GM23248 (cell line): ENCODE measurements around the gene CENPN. TPM values are rescaled to one million over a fixed set of nuclear protein-coding genes. Genes with fewer than 3 reads are reported as not detected.

ENCODE experiments used
- DNase-seq: peaks from one replicate; pipeline ENCODE4 v3.0.0-alpha.2; 2015
- H2AFZ ChIP-seq: fragments of 200-600 bp; sonication (generic); 2 replicates; pipeline ENCODE4 v1.6.1; 2016; ENCODE audit warnings: antibody characterized with exemption
- H3F3A ChIP-seq: fragments of 200-600 bp; sonication (generic); 2 replicates; pipeline ENCODE4 v1.6.1; 2016; ENCODE audit warnings: mild to moderate bottlenecking, antibody characterized with exemption, mixed run types; ENCODE audit not compliant: insufficient read depth
- H3K27ac ChIP-seq: fragments of 200-600 bp; sonication (generic); 2 replicates; pipeline ENCODE4 v1.5.1; 2016; ENCODE audit warnings: mild to moderate bottlenecking
- H3K27me3 ChIP-seq: fragments of 200-600 bp; sonication (generic); replicated peaks from 2 replicates; pipeline ENCODE4 v1.6.1; 2016; ENCODE audit warnings: mild to moderate bottlenecking; ENCODE audit not compliant: insufficient read depth
- H3K36me3 ChIP-seq: fragments of 200-600 bp; sonication (generic); 2 replicates; pipeline ENCODE4 v1.6.1; 2016; ENCODE audit warnings: low read depth, mild to moderate bottlenecking
- H3K4me1 ChIP-seq: fragments of 200-600 bp; sonication (generic); 2 replicates; pipeline ENCODE4 v1.6.1; 2016; ENCODE audit warnings: mild to moderate bottlenecking; ENCODE audit not compliant: insufficient read depth
- H3K4me2 ChIP-seq: fragments of 200-600 bp; sonication (generic); one replicate; pipeline ENCODE4 v1.6.1; 2016; ENCODE audit warnings: mild to moderate bottlenecking; ENCODE audit not compliant: unreplicated experiment
- H3K4me3 ChIP-seq: fragments of 200-600 bp; sonication (generic); 2 replicates; pipeline ENCODE4 v1.5.1; 2016; ENCODE audit warnings: mild to moderate bottlenecking
- H3K79me2 ChIP-seq: fragments of 200-600 bp; sonication (generic); 2 replicates; pipeline ENCODE4 v1.6.1; 2016; ENCODE audit warnings: mild to moderate bottlenecking; ENCODE audit not compliant: insufficient read depth
- H3K9ac ChIP-seq: fragments of 200-600 bp; sonication (generic); 2 replicates; pipeline ENCODE4 v1.6.1; 2016; ENCODE audit warnings: mild to moderate bottlenecking
- H3K9me2 ChIP-seq: fragments of 200-600 bp; sonication (generic); 2 replicates; pipeline ENCODE4 v1.6.1; 2016; ENCODE audit warnings: mixed run types, mild to moderate bottlenecking, moderate library complexity; ENCODE audit not compliant: insufficient read depth
- H3K9me3 ChIP-seq: fragments of 200-600 bp; sonication (generic); one replicate; pipeline ENCODE4 v1.6.1; 2017; ENCODE audit warnings: low read depth
- H4K20me1 ChIP-seq: fragments of 200-600 bp; sonication (generic); 2 replicates; pipeline ENCODE4 v1.6.0; 2016; ENCODE audit not compliant: insufficient read depth
- EZH2 ChIP-seq: fragments of 200-600 bp; sonication (generic); IDR thresholded peaks from 2 replicates; pipeline ENCODE4 v1.6.1; 2018; ENCODE audit warnings: antibody characterized with exemption, mild to moderate bottlenecking; ENCODE audit not compliant: insufficient read depth, poor library complexity, severe bottlenecking
- EZH2phosphoT487 ChIP-seq: fragments of 200-600 bp; sonication (generic); IDR thresholded peaks from 2 replicates; pipeline ENCODE4 v1.6.1; 2018; ENCODE audit warnings: antibody characterized with exemption, moderate library complexity, mild to moderate bottlenecking, low read depth; ENCODE audit not compliant: insufficient read depth
- WGBS, 2 experiments: methylation state at CpG; one replicate each; pipeline ENCODE4 v1.1.6; 2015 to 2017; ENCODE audit warnings: low lambda C conversion rate in 2 of 2, low coverage in 1 of 2; ENCODE audit errors: missing lambda C conversion rate in 2 of 2; 5-methylcytosine and 5-hydroxymethylcytosine counted together
- in situ Hi-C: fragments of 300-500 bp; cut with MboI; formaldehyde crosslinking; loops from 2 replicates; pipeline ENCODE4 v1.15.0; 2020
- polyA plus RNA-seq: library from polyadenylated mRNA; unstranded; fragments of >200 nt; fragmentation: Nextera tagmentation; extraction: Ambion mirVana; gene quantifications from 2 replicates; pipeline ENCODE4 v1.2.1, GENCODE V29; 2016
- total RNA-seq: library from RNA; depleted of rRNA; stranded (reverse); fragments of >200 nt; shearing (Covaris generic); gene quantifications from 2 replicates; pipeline ENCODE4 v1.2.3, GENCODE V29; 2014; rRNA removed

Gene CENPN, protein sequence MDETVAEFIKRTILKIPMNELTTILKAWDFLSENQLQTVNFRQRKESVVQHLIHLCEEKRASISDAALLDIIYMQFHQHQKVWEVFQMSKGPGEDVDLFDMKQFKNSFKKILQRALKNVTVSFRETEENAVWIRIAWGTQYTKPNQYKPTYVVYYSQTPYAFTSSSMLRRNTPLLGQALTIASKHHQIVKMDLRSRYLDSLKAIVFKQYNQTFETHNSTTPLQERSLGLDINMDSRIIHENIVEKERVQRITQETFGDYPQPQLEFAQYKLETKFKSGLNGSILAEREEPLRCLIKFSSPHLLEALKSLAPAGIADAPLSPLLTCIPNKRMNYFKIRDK
- total RNA-seq (28.3 and 29.2 TPM in 2 replicates), polyA plus RNA-seq (29.0 and 33.7 TPM in 2 replicates)

DNA sequence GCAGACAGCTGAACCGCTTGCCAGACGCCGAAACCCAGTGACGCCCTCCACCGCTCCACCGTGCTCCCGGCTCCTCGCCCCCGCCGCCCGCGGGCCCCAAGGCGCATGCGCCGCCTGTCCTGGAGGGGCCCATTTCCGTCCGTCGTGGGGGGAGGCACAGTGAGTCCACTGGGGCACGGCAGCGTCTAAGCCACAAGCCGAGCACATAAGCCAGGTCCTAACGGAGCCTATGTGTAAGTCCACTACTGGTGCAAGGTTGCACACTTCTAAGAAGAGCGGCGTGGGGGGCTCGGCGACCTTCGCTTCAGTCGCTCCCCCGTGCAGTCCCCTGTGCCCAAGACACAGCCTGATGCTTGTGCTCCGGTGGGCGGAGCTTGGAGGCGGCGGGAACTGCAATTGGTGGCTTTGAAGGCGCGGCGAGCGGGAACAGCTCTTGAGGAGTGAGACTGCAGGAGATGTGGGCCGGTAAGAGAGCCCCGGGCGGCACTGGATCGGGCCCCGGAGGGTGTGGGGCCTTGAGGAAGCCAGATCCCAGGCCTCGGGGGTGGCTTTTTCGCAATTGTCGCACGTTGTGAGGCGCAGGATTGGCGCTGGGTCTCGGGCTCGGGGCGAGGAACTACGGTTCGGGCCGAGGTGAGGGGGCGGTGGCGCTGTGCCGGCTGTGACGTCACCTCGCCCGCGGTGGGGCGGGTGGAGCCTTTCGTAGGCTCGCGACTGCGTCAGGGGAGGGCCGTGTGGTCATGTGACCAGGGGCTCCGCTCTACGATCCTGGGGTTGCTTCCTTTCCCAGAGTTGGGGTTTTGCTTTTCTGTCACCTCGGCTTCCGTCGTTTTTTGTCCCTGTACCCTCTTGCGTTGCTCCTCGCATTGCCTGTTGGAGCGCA is at the start of gene CENPN, which contains the start of gene CMC2:
Gene CENPN (plus strand): TSS at position 402 of the 883 bp plus-strand sequence. CDS start 4,726 bp downstream, outside the sequence.
Gene CMC2 (minus strand): TSS at position 73 of the 883 bp plus-strand sequence. CDS start 9,491 bp downstream, outside the sequence.
- in situ Hi-C loops, result no loop called here
- Histone ChIP-seq H3K36me3 (no peaks in the 10 kb centered on the region), H2AFZ (peak within 1 kb of the TSS; percentile 94), H3K9me3 (no peaks in the 10 kb centered on the region), H3K4me2 (peak within 1 kb of the TSS; percentile 89), H3K9me2 (no peaks in the 10 kb centered on the region), H3K27me3 (no peaks in the 10 kb centered on the region), H3K27ac (peak within 1 kb of the TSS; percentile 94), H3F3A (peaks cover 21% of the 10 kb centered on the region), H3K79me2 (peaks cover 87% of the 10 kb centered on the region), H3K4me1 (peaks cover 16% of the 10 kb centered on the region), H4K20me1 (no peaks in the 10 kb centered on the region), H3K4me3 (peak within 1 kb of the TSS; percentile 94), H3K9ac (peak within 1 kb of the TSS; percentile 94)
- TF ChIP-seq EZH2phosphoT487 (no peak), EZH2 (no peak)
- 1 to 2% methylated on average over 52 to 73 of the region's 75 CpGs for WGBS, 2 experiments
- peak; percentile 100 for DNase-seq

- H3K36me3 ChIP-seq, result no peaks in the 10 kb centered on the region
- DNase-seq, result no peak
- H2AFZ ChIP-seq, result no peak overlapping the region
- H3F3A ChIP-seq, result no peaks in the 10 kb centered on the region
- no peaks in the 10 kb centered on the region for H3K9me3 ChIP-seq
- TF ChIP-seq EZH2 (no peak), EZH2phosphoT487 (no peak)
- H3K4me3 ChIP-seq, result no peak overlapping the region
- no peaks in the 10 kb centered on the region for H3K4me1 ChIP-seq
- in situ Hi-C loops, result no loop called here
- no peaks in the 10 kb centered on the region for H3K27me3 ChIP-seq
- H4K20me1 ChIP-seq, result no peaks in the 10 kb centered on the region
- no peak overlapping the region for H3K4me2 ChIP-seq
- H3K9ac ChIP-seq, result no peak overlapping the region
- H3K9me2 ChIP-seq, result no peaks in the 10 kb centered on the region
- no peaks in the 10 kb centered on the region for H3K79me2 ChIP-seq
- H3K27ac ChIP-seq, result no peak overlapping the region
These were observed 48.7 kb upstream of the CENPN start for GRCh38 chr16:80958284-80958683.

- Histone ChIP-seq H3K27ac (no peak overlapping the region), H4K20me1 (no peaks in the 10 kb centered on the region), H3F3A (peaks cover 4% of the 10 kb centered on the region; the same call in 1 of the 2 replicates), H3K9me3 (no peaks in the 10 kb centered on the region), H3K27me3 (no peaks in the 10 kb centered on the region), H2AFZ (no peak overlapping the region), H3K79me2 (no peaks in the 10 kb centered on the region), H3K4me1 (no peaks in the 10 kb centered on the region), H3K9ac (no peak overlapping the region), H3K4me2 (no peak overlapping the region), H3K36me3 (no peaks in the 10 kb centered on the region), H3K9me2 (no peaks in the 10 kb centered on the region; the same call in 1 of the 2 replicates), H3K4me3 (no peak overlapping the region)
- no peak for TF ChIP-seq EZH2
- TF ChIP-seq EZH2phosphoT487, result no peak
- no peak for DNase-seq
- in situ Hi-C loops, result no loop called here
- 39 to 57% methylated on average over 2 of the region's 2 CpGs for WGBS, 2 experiments
These were observed 44.1 kb upstream of the CENPN start for GRCh38 chr16:80962879-80963278.

- in situ Hi-C loops, result no loop called here
- Histone ChIP-seq H3K4me2 (no peak overlapping the region), H4K20me1 (no peaks in the 10 kb centered on the region), H3K9me2 (no peaks in the 10 kb centered on the region; the same call in 1 of the 2 replicates), H3F3A (peaks cover 4% of the 10 kb centered on the region; the same call in 1 of the 2 replicates), H3K27ac (no peak overlapping the region), H3K9me3 (no peaks in the 10 kb centered on the region), H3K27me3 (no peaks in the 10 kb centered on the region), H3K79me2 (no peaks in the 10 kb centered on the region), H2AFZ (no peak overlapping the region), H3K9ac (no peak overlapping the region), H3K4me1 (no peaks in the 10 kb centered on the region), H3K4me3 (no peak overlapping the region), H3K36me3 (no peaks in the 10 kb centered on the region)
- WGBS, 2 experiments, result 11 to 16% methylated on average over 2 of the region's 2 CpGs
- TF ChIP-seq EZH2phosphoT487 (no peak), EZH2 (no peak)
- DNase-seq, result no peak
These were observed 42.7 kb upstream of the CENPN start for GRCh38 chr16:80964351-80964750.
